CD4-positive, alpha-beta T cell (primary cell): ENCODE measurements around the gene OR2AT4. TPM values are rescaled to one million over a fixed set of nuclear protein-coding genes. Genes with fewer than 3 reads are reported as not detected.

Source experiments
- ATAC-seq: fragments of 200-7000 bp; cut with Tn5 transposase; one replicate; pipeline ENCODE4 v1.10.0; 2022; ENCODE audit warnings: mild to moderate bottlenecking; ENCODE audit not compliant: poor library complexity
- CTCF ChIA-PET: fragments of 350-600 bp; sonication (Branson Sonifier 250); formaldehyde crosslinking; loops from one replicate; lab custom pipeline; 2021; ENCODE audit warnings: antibody characterized with exemption, inconsistent platforms; lab: Charles Lee
- POLR2A ChIA-PET: fragments of 350-600 bp; sonication (Branson Sonifier 250); formaldehyde crosslinking; loops from one replicate; lab custom pipeline; 2021; ENCODE audit warnings: antibody characterized with exemption, inconsistent platforms; lab: Charles Lee
- DNase-seq, 14 experiments: peaks; one replicate each; pipeline ENCODE4 v3.0.0-alpha.2; 2013 to 2020; ENCODE audit warnings: mixed read lengths in 2 of 14
- H3K27ac ChIP-seq, 2 donors: one replicate each; pipeline versions ENCODE4 v1.5.1 to v1.7.0; 2013; ENCODE audit warnings: low read length in 2 of 2, low read depth in 1 of 2, mild to moderate bottlenecking in 1 of 2
- H3K27me3 ChIP-seq, 2 experiments: 1 replicate in 1 of 2; 2 replicates in 1 of 2; pipeline versions ENCODE4 v1.6.1 to v1.7.0; 2013; ENCODE audit warnings: low read length in 2 of 2, control low read depth in 1 of 2, mild to moderate bottlenecking in 1 of 2, moderate library complexity in 1 of 2; ENCODE audit not compliant: insufficient read depth in 2 of 2, control insufficient read depth in 1 of 2
- H3K36me3 ChIP-seq: one replicate; pipeline ENCODE4 v1.6.1; 2013; ENCODE audit warnings: low read length, control low read depth; ENCODE audit not compliant: insufficient read depth
- H3K4me1 ChIP-seq: one replicate; pipeline ENCODE4 v1.6.1; 2013; ENCODE audit warnings: low read length, control low read depth; ENCODE audit not compliant: insufficient read depth
- H3K4me3 ChIP-seq: one replicate; pipeline ENCODE4 v1.5.1; 2013; ENCODE audit warnings: mild to moderate bottlenecking, low read length, moderate library complexity
- H3K9me3 ChIP-seq, 2 experiments: 1 replicate in 1 of 2; 2 replicates in 1 of 2; pipeline versions ENCODE4 v1.6.1 to v1.7.0; 2013; ENCODE audit warnings: low read length in 2 of 2, mild to moderate bottlenecking in 2 of 2, control low read depth in 1 of 2, moderate library complexity in 1 of 2; ENCODE audit not compliant: control insufficient read depth in 1 of 2, insufficient read depth in 1 of 2
- H3K27ac Mint-ChIP-seq: one replicate; pipeline ENCODE4 v1.8.0; 2020; ENCODE audit warnings: mixed read lengths
- H3K27me3 Mint-ChIP-seq: one replicate; pipeline ENCODE4 v1.8.0; 2021; ENCODE audit warnings: mixed read lengths
- H3K36me3 Mint-ChIP-seq: one replicate; pipeline ENCODE4 v1.8.0; 2021; ENCODE audit warnings: low read depth, mixed read lengths
- H3K4me1 Mint-ChIP-seq: one replicate; pipeline ENCODE4 v1.8.0; 2021; ENCODE audit warnings: low read depth, mixed read lengths
- H3K4me3 Mint-ChIP-seq: one replicate; pipeline ENCODE4 v1.8.0; 2020; ENCODE audit warnings: mild to moderate bottlenecking, mixed read lengths
- H3K9me3 Mint-ChIP-seq: one replicate; pipeline ENCODE4 v1.8.0; 2020; ENCODE audit warnings: mixed read lengths
- CTCF ChIP-seq: fragments of 200-600 bp; IDR thresholded peaks from one replicate; pipeline ENCODE4 v1.8.0; 2022; ENCODE audit warnings: antibody characterized with exemption, mild to moderate bottlenecking
- intact Hi-C, 2 experiments: fragments of 100-400 bp; cut with DNase I in 1 of 2; cut with micrococcal nuclease in 1 of 2; formaldehyde crosslinking; loops; one replicate each; pipeline versions ENCODE4 v1.15.1 to v1.9.0; 2023 to 2025; cut with DNase I, micrococcal nuclease
- total RNA-seq, 174 experiments: library from RNA in 2 of 174; stranded (reverse) in 2 of 174; gene quantifications; one replicate each; pipeline ENCODE4 v1.2.3 and lab custom pipeline; 2021 to 2026

The OR2AT4 gene
- total RNA-seq, 2 experiments from 2014 or later: not detected

- Mint-ChIP-seq H3K9me3 (no peaks in the 10 kb centered on the region), H3K4me1 (no peaks in the 10 kb centered on the region), H3K4me3 (no peak overlapping the region), H3K27me3 (peaks cover 64% of the 10 kb centered on the region), H3K36me3 (no peaks in the 10 kb centered on the region), H3K27ac (no peak overlapping the region)
- Histone ChIP-seq H3K9me3 (peaks cover 0 to 6% of the 10 kb centered on the region in 2 experiments), H3K27me3 (peaks cover 17 to 18% of the 10 kb centered on the region in 2 experiments), H3K27ac (no peak overlapping the region), H3K4me1 (no peaks in the 10 kb centered on the region), H3K4me3 (no peak overlapping the region), H3K36me3 (no peaks in the 10 kb centered on the region)
- CTCF ChIA-PET: no interaction called here
- POLR2A ChIA-PET: no interaction called here
- TF ChIP-seq CTCF: no peak
- ATAC-seq: no peak
- intact Hi-C loops: no loop called here
- DNase-seq: no peak
Observed at GRCh38 chr11:75068559-75068958, 28.1 kb downstream of the OR2AT4 start.

GRCh38 chr11:75066061-75066460 is 30.6 kb downstream of the OR2AT4 start:
- POLR2A ChIA-PET: no interaction called here
- H3K27me3 Mint-ChIP-seq: peaks cover 52% of the 10 kb centered on the region
- no peak overlapping the region for H3K27ac Mint-ChIP-seq
- CTCF ChIA-PET: no interaction called here
- H3K27ac ChIP-seq: no peak overlapping the region
- H3K4me1 ChIP-seq: no peaks in the 10 kb centered on the region
- no peak for ATAC-seq
- peaks cover 8 to 15% of the 10 kb centered on the region in 2 experiments for H3K27me3 ChIP-seq
- no peak for DNase-seq
- no peak overlapping the region for H3K4me3 ChIP-seq
- H3K36me3 ChIP-seq: no peaks in the 10 kb centered on the region
- H3K36me3 Mint-ChIP-seq: no peaks in the 10 kb centered on the region
- H3K9me3 ChIP-seq: peaks cover 0 to 6% of the 10 kb centered on the region in 2 experiments
- intact Hi-C loops: no loop called here
- TF ChIP-seq CTCF: no peak
- no peaks in the 10 kb centered on the region for H3K9me3 Mint-ChIP-seq
- no peaks in the 10 kb centered on the region for H3K4me1 Mint-ChIP-seq
- no peak overlapping the region for H3K4me3 Mint-ChIP-seq

- no peaks in the 10 kb centered on the region for H3K4me1 ChIP-seq
- no peak for TF ChIP-seq CTCF
- DNase-seq (no peak), ATAC-seq (no peak)
- H3K9me3 Mint-ChIP-seq: no peaks in the 10 kb centered on the region
- H3K36me3 Mint-ChIP-seq: no peaks in the 10 kb centered on the region
- no peak overlapping the region for H3K27ac Mint-ChIP-seq
- H3K27me3 ChIP-seq: peaks cover 7 to 12% of the 10 kb centered on the region in 2 experiments
- no peak overlapping the region for H3K27ac ChIP-seq
- CTCF ChIA-PET: no interaction called here
- H3K9me3 ChIP-seq: peaks cover 0 to 6% of the 10 kb centered on the region in 2 experiments
- POLR2A ChIA-PET: no interaction called here
- H3K36me3 ChIP-seq: no peaks in the 10 kb centered on the region
- H3K4me1 Mint-ChIP-seq: no peaks in the 10 kb centered on the region
- H3K4me3 ChIP-seq: no peak overlapping the region
- peaks cover 47% of the 10 kb centered on the region for H3K27me3 Mint-ChIP-seq
- intact Hi-C loops: no loop called here
- no peak overlapping the region for H3K4me3 Mint-ChIP-seq
Observed at GRCh38 chr11:75063741-75064314, 32.8 kb downstream of the OR2AT4 start.
